ENCODE data around the gene TSHZ2. TPM values are rescaled to one million over a fixed set of nuclear protein-coding genes. Genes with fewer than 3 reads are reported as not detected.

The TSHZ2 gene
- total RNA-seq, 1 experiment from 2014 or later, result 0.07 TPM

- WGBS (ENCODE audit: extremely low coverage, insufficient read length, low lambda C conversion rate), result no CpG with 5 or more reads among the region's 7 CpGs
- Histone ChIP-seq H2BK12ac (ENCODE audit: insufficient read length, low read depth, low read length) (no peak overlapping the region), H3K4me1 (ENCODE audit: insufficient read depth, low read length) (peaks cover 3% of the 10 kb centered on the region; the same call in 1 of the 2 replicates), H2BK5ac (ENCODE audit: insufficient read length, low read length) (no peak overlapping the region), H2AK5ac (ENCODE audit: insufficient read length, low read length) (no peak overlapping the region), H2BK15ac (ENCODE audit: low read depth, low read length) (no peak overlapping the region), H3K9ac (ENCODE audit: extremely low read depth, insufficient read length, low read length) (no peak overlapping the region), H2BK120ac (ENCODE audit: low read depth, low read length, poor library complexity, severe bottlenecking) (no peak overlapping the region), H3K79me2 (ENCODE audit: insufficient read depth, low read length) (no peaks in the 10 kb centered on the region), H3K79me1 (ENCODE audit: insufficient read depth, low read depth, low read length, poor library complexity, severe bottlenecking) (no peaks in the 10 kb centered on the region), H2BK20ac (ENCODE audit: low read depth, low read length, poor library complexity, severe bottlenecking) (no peak overlapping the region), H3K18ac (ENCODE audit: insufficient read length, low read depth, low read length) (no peak overlapping the region), H3K23me2 (ENCODE audit: insufficient read length, low read depth, low read length, poor library complexity, severe bottlenecking) (no peaks in the 10 kb centered on the region), H3T11ph (ENCODE audit: low read length) (no peak overlapping the region), H4K91ac (ENCODE audit: insufficient read length, low read depth, low read length) (no peak overlapping the region), H3K9me3 (ENCODE audit: control insufficient read depth, low read depth, low read length) (no peaks in the 10 kb centered on the region), H2AFZ (ENCODE audit: low read length) (no peak overlapping the region), H3K27ac (ENCODE audit: insufficient read length, low read depth, low read length) (no peak overlapping the region), H3K4me2 (ENCODE audit: insufficient read depth, insufficient read length, low read length) (no peak overlapping the region), H4K8ac (replicated peaks; ENCODE audit: insufficient read length, low read depth, low read length) (no peak overlapping the region), H3K4ac (ENCODE audit: low read depth, low read length) (no peak overlapping the region), H3K27me3 (ENCODE audit: insufficient read depth, low read length) (no peaks in the 10 kb centered on the region), H4K20me1 (ENCODE audit: control insufficient read depth, insufficient read depth, insufficient read length) (no peaks in the 10 kb centered on the region), H3K14ac (ENCODE audit: insufficient read depth, low read length) (no peak overlapping the region), H4K5ac (ENCODE audit: insufficient read length, low read depth, low read length) (no peak overlapping the region), H3K23ac (ENCODE audit: insufficient read length, low read depth, low read length) (no peak overlapping the region), H3K56ac (ENCODE audit: insufficient read length, low read depth, low read length) (no peak overlapping the region)
- Mint-ChIP-seq H3K27ac (no peak overlapping the region), H3K9me3 (peaks cover 3 to 8% of the 10 kb centered on the region in 2 experiments; a peak in 3 of 5 replicates), H3K36me3 (ENCODE audit: insufficient read depth in 1 of 3, low read depth in 3 of 3) (peaks cover 0 to 12% (median 2%) of the 10 kb centered on the region in 3 experiments; a peak in 3 of 7 replicates), H3K4me1 (peaks cover 12% of the 10 kb centered on the region in 2 experiments), H3K27me3 (ENCODE audit: low read depth) (peaks cover 1% of the 10 kb centered on the region), H3K4me3 (no peak overlapping the region)
- TF ChIP-seq, protein P1, sequence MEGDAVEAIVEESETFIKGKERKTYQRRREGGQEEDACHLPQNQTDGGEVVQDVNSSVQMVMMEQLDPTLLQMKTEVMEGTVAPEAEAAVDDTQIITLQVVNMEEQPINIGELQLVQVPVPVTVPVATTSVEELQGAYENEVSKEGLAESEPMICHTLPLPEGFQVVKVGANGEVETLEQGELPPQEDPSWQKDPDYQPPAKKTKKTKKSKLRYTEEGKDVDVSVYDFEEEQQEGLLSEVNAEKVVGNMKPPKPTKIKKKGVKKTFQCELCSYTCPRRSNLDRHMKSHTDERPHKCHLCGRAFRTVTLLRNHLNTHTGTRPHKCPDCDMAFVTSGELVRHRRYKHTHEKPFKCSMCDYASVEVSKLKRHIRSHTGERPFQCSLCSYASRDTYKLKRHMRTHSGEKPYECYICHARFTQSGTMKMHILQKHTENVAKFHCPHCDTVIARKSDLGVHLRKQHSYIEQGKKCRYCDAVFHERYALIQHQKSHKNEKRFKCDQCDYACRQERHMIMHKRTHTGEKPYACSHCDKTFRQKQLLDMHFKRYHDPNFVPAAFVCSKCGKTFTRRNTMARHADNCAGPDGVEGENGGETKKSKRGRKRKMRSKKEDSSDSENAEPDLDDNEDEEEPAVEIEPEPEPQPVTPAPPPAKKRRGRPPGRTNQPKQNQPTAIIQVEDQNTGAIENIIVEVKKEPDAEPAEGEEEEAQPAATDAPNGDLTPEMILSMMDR (conservative IDR thresholded peaks at IDR 0.05), result no peak
- DNase-seq, result no peak
Observed at GRCh38 chr20:53064935-53065334, 92.8 kb downstream of the TSHZ2 start.

All from H9 (cell line).